A172 (cell line): ENCODE measurements around the gene HIVEP1. TPM values are rescaled to one million over a fixed set of nuclear protein-coding genes. Genes with fewer than 3 reads are reported as not detected.
"Not testable (repeated sequence)": the region's sequence is repeated elsewhere in the genome, so short reads cannot be mapped to it uniquely, and the experiment has no call there.

Source experiments
- DNase-seq: peaks from one replicate; pipeline ENCODE4 v3.0.0-alpha.2; 2015; ENCODE audit warnings: low spot score
- total RNA-seq: library from RNA; depleted of rRNA; stranded (reverse); fragments of >200 nt; shearing (Covaris generic); gene quantifications from 2 replicates; pipeline ENCODE4 v1.2.3, GENCODE V29; 2014

HIVEP1 gene
- total RNA-seq, 1 experiment from 2014 or later: 32.2 TPM

- no peak for DNase-seq
Measured at GRCh38 chr6:12083763-12084162, 71.7 kb downstream of the HIVEP1 start.

GRCh38 chr6:12084681-12085080 lies 72.6 kb downstream of the HIVEP1 start:
- DNase-seq: no peak

- DNase-seq: no peak
Measured at GRCh38 chr6:12088531-12088930, 76.4 kb downstream of the HIVEP1 start.

GRCh38 chr6:12090714-12091113 lies 78.6 kb downstream of the HIVEP1 start:
- no peak for DNase-seq

GRCh38 chr6:12092762-12093161 lies 80.7 kb downstream of the HIVEP1 start:
- no peak for DNase-seq

GRCh38 chr6:12094689-12095088 lies 82.6 kb downstream of the HIVEP1 start:
- no peak for DNase-seq

GRCh38 chr6:12096342-12096741 lies 84.2 kb downstream of the HIVEP1 start:
- no peak for DNase-seq

GRCh38 chr6:12097791-12098190 lies 85.7 kb downstream of the HIVEP1 start:
- DNase-seq: no peak

- no peak for DNase-seq
Measured at GRCh38 chr6:12099623-12100338, 87.7 kb downstream of the HIVEP1 start.

GRCh38 chr6:12101048-12101447 lies 88.9 kb downstream of the HIVEP1 start:
- no peak for DNase-seq

- no peak for DNase-seq
Measured at GRCh38 chr6:12101653-12102312, 89.7 kb downstream of the HIVEP1 start.

GRCh38 chr6:12102350-12102749 lies 90.2 kb downstream of the HIVEP1 start:
- DNase-seq: no peak

GRCh38 chr6:12103158-12103557 lies 91.0 kb downstream of the HIVEP1 start:
- no peak for DNase-seq

GRCh38 chr6:12105271-12105670 lies 93.2 kb downstream of the HIVEP1 start:
- no peak for DNase-seq

- not testable (repeated sequence) for DNase-seq
Measured at GRCh38 chr6:12108376-12108775, 96.3 kb downstream of the HIVEP1 start.

- no peak for DNase-seq
Measured at GRCh38 chr6:12110523-12111362, 98.6 kb downstream of the HIVEP1 start.

GRCh38 chr6:12111363-12111670 lies 99.2 kb downstream of the HIVEP1 start:
- DNase-seq: no peak

GRCh38 chr6:12112540-12113189 lies 100.6 kb downstream of the HIVEP1 start:
- DNase-seq: peak; percentile 36

GRCh38 chr6:12113190-12113577 lies 101.1 kb downstream of the HIVEP1 start:
- DNase-seq: peak; percentile 85

GRCh38 chr6:12114055-12114503 lies 102.0 kb downstream of the HIVEP1 start:
- DNase-seq: no peak

- DNase-seq: no peak
Measured at GRCh38 chr6:12115001-12115400, 102.9 kb downstream of the HIVEP1 start.

GRCh38 chr6:12115492-12115891 lies 103.4 kb downstream of the HIVEP1 start:
- no peak for DNase-seq
